Cardiac fibroblast (primary cell): ENCODE results near the gene FAM117A.

Experiments
- DNase-seq, 2 donors: peaks; one replicate each; pipeline versions ENCODE4 v3.0.0 to v3.0.0-alpha.2; 2010; ENCODE audit warnings: low read depth in 2 of 2
- H3K4me3 ChIP-seq, 2 donors: replicated peaks in 1 of 2; 1 replicate in 1 of 2; 2 replicates in 1 of 2; pipeline ENCODE4 v1.5.1; 2011; ENCODE audit warnings: low read depth in 2 of 2, low read length in 2 of 2, mild to moderate bottlenecking in 2 of 2, moderate library complexity in 1 of 2
- TF ChIP-seq, protein P1 (sequence below): IDR thresholded peaks from one replicate; pipeline ENCODE4 v1.5.1; 2011; ENCODE audit warnings: low read depth, mild to moderate bottlenecking, low read length, inconsistent platforms

The FAM117A gene

DNA sequence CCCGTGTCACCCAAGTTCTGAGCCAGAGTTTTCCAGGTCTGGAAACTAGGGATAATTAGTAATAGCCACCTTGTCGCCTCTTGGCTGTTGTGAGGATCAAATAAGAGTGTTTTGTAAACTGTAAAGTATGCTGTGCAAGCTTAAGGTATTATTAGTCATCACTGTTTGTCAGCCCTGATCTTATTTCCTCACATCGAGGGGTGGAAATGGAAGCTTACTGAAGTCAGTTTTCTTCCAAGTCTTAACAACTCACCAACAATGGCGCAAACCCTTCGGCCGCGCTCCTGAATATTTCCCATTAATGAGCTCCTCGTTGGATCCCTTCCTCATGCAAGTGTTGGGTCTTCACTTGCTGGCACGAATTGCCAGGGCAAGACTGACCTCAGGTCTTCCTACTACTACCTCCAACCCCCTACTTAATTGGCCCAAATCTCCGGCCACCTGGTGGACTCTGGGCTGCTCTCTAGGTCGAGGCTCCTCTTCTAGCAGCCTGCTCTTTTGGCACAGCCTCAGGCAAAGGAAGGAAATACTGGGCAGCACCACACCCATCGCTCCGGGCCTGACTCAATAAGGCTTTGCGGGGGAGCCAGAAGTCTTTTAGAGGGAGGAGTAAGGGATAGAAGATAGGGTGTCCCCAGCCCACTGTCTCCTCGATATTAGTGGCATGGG is 55.3 kb downstream of the FAM117A start:
- peak; percentile 28 to 36 for DNase-seq
- TF ChIP-seq, protein P1, sequence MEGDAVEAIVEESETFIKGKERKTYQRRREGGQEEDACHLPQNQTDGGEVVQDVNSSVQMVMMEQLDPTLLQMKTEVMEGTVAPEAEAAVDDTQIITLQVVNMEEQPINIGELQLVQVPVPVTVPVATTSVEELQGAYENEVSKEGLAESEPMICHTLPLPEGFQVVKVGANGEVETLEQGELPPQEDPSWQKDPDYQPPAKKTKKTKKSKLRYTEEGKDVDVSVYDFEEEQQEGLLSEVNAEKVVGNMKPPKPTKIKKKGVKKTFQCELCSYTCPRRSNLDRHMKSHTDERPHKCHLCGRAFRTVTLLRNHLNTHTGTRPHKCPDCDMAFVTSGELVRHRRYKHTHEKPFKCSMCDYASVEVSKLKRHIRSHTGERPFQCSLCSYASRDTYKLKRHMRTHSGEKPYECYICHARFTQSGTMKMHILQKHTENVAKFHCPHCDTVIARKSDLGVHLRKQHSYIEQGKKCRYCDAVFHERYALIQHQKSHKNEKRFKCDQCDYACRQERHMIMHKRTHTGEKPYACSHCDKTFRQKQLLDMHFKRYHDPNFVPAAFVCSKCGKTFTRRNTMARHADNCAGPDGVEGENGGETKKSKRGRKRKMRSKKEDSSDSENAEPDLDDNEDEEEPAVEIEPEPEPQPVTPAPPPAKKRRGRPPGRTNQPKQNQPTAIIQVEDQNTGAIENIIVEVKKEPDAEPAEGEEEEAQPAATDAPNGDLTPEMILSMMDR, result no peak
- peak overlapping the region; percentile 60 to 90 for H3K4me3 ChIP-seq

DNA sequence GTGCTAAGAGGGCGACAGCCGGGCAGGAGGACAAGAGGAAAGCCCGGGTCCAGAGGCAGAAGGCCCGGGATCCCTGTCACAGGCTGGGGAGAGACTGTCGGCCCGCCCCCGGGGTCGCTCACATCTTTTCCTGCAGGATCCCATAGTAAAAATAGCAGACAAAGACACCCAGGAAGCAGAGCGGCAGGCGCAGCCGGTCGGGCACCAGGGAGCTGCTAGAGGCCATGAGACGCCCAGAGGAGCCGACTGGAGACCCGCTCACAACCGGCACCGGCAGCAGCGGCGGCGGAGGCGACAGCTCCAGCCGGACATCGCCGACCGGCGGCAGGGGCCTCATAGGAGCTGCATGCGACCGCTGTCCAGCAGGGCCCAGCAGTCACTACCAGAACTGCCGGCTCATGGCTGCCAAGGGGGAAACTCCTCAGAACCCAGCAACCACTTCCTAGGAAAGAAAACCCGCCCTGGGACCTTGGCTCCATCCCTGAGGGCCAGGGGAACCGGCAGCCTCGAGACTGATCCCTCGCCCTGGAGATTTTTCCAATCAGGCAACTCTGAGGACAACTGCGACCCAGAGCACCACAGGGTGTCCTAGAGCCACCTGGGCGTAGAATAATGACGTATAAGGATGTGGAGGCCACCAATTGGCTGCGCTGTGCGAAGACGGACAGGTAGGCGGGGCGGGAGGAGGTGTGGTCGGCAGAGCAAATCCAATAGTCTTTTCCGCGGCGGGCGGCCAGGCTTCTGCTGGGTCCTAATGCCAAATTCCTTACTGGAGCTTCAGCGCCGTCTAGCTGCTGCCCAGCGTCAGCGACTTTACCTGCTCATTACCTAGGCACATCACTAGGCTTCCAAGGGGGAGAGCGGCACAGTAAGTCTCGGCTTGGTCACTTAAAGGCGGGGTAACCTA is 56.1 kb downstream of the FAM117A start, which contains the start of gene SLC35B1:
Gene SLC35B1, minus strand, starts transcription at position 357 of the 907 bp plus-strand sequence. Its CDS starts 131 bp downstream, at position 226.
- peak within 1 kb of the TSS; percentile 90 to 94 for H3K4me3 ChIP-seq
- TF ChIP-seq, protein P1, result peak; percentile 94
- DNase-seq, result peak; percentile 99 to 100

DNA sequence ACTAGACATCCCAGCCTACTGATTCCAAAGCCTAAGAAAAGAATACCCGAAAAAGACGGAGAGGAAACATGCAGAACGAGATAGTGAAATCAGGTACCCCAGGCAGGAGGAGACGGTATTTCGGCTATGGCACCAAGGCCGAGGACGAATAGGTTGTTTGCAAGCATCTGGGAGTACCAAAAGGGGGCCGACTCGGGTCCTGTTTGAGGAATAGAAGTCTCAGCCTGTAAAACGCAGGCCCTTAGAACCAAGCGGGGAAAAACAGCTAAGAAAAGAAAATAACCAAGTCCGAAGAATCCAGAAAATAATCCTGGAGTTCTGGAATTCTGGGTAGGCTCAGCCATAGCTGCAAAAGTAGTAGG is 56.7 kb downstream of the FAM117A start:
- TF ChIP-seq, protein P1, result peak; percentile 7
- DNase-seq, result peak; percentile 12 to 29
- peak overlapping the region; percentile 90 to 94 for H3K4me3 ChIP-seq

DNA sequence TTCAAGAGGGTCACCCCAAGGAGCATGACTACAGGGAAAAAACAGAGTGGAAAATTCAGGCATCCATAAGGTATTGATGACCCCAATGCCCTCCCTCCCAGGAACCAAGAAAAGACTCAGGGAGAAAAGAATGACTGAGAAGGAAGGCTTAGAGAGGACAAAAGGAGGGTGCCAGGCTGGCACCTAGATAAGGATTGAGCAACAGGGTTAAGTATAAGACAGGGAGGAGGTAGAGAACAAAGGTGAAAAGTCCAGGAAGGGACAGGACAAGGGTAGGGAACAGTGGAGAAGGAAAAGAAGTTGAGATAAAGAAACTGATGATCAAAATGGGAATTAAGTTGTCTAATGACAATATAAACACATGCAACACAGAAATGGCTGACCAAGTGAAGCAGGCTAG is 58.7 kb downstream of the FAM117A start:
- DNase-seq, result no peak
- TF ChIP-seq, protein P1, result no peak

DNA sequence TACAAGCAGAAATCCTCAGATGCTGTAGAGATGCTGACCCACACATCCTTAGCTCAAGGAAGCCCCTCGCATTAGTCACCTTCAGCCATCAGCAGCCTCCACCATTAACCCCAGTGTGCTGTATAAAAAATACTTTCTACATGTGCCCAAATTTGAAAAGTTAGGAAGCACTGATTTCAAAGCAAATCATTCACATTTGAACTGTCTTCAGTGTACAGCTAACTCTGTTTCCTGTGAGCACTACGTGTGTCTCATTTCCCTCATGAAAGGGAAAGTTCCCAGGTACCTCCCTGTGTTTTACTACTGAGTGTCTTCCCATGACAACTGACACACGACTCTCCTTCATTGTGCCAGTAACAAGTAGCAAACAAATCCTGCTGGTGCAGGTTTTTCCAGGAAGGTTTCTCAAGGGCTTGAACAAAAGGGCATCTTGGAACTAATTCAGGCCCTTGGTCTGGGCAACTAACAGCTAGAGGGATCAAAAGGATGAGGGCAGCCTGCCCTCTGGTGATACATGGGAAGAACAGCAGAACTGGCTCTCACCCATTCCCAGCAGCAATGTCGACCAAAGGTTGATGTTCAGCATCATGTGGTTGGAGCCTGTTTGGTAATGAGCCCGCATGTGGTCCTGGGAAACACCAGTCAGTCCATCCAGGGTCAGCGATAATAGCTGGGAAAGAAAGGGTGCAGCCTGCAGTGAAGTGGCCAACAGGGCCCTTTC is 60.2 kb downstream of the FAM117A start:
- TF ChIP-seq, protein P1, result peak; percentile 53
- DNase-seq, result peak; percentile 59 to 71
- no peak overlapping the region for H3K4me3 ChIP-seq

More for the DNA sequence above, 58.7 kb downstream of the FAM117A start:
- H3K4me3 ChIP-seq, result no peak overlapping the region

DNA sequence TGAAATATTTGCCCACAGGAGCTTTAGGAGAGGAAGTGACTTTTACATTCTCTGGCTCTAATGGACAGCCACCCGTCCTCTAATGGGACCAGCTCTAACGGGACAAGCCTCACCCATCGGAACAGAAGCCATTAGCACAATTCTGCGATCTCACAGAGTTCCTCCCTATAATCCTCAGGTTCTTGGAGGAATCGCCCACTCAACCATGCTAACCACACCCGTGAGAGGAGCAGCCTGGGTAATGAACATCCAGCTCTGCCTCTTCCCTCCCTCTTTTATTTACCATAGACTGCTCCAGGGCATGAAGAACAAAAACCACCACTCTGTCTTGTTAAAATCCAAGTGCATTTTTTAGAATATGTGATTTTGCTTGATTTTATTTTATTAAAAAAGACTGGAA is 63.0 kb downstream of the FAM117A start:
- no peak overlapping the region for H3K4me3 ChIP-seq
- no peak for DNase-seq
- TF ChIP-seq, protein P1, result no peak
